Neural progenitor cell (in vitro differentiated cells): Measurements from ENCODE around the gene CHI3L1. TPM values are rescaled to one million over a fixed set of nuclear protein-coding genes. Genes with fewer than 3 reads are reported as not detected.
A peak's percentile ranks its signal among the peaks of the same experiment; 100 is the strongest.

Source experiments
- DNase-seq: peaks from one replicate; pipeline ENCODE4 v3.0.0-alpha.2; 2016; ENCODE audit warnings: low spot score
- H2AFZ ChIP-seq: fragments of 200-600 bp; sonication (generic); replicated peaks from 2 replicates; pipeline ENCODE4 v1.6.1; 2016; ENCODE audit warnings: antibody characterized with exemption
- H3F3A ChIP-seq: fragments of 200-600 bp; sonication (generic); 2 replicates; pipeline ENCODE4 v1.6.1; 2016; ENCODE audit warnings: antibody characterized with exemption, low read depth
- H3K27ac ChIP-seq: fragments of 200-600 bp; sonication (generic); 2 replicates; pipeline ENCODE4 v1.5.1; 2016; ENCODE audit warnings: mild to moderate bottlenecking
- H3K27me3 ChIP-seq: fragments of 200-600 bp; sonication (generic); 2 replicates; pipeline ENCODE4 v1.6.1; 2016; ENCODE audit warnings: mild to moderate bottlenecking, moderate library complexity
- H3K36me3 ChIP-seq: fragments of 200-600 bp; sonication (generic); 2 replicates; pipeline ENCODE4 v1.5.1; 2016
- H3K4me1 ChIP-seq: fragments of 200-600 bp; sonication (generic); 2 replicates; pipeline ENCODE4 v1.6.1; 2016; ENCODE audit warnings: mixed run types
- H3K4me2 ChIP-seq: fragments of 200-600 bp; sonication (generic); 2 replicates; pipeline ENCODE4 v1.6.1; 2016
- H3K4me3 ChIP-seq: fragments of 200-600 bp; sonication (generic); 2 replicates; pipeline ENCODE4 v1.5.1; 2016
- H3K79me2 ChIP-seq: fragments of 200-600 bp; sonication (generic); 2 replicates; pipeline ENCODE4 v1.6.1; 2016; ENCODE audit warnings: low read depth
- H3K9ac ChIP-seq: fragments of 200-600 bp; sonication (generic); 2 replicates; pipeline ENCODE4 v1.6.1; 2016
- H3K9me3 ChIP-seq: fragments of 200-600 bp; sonication (generic); 2 replicates; pipeline ENCODE4 v1.5.1; 2016; ENCODE audit warnings: low read depth
- H4K20me1 ChIP-seq: fragments of 200-600 bp; sonication (generic); 2 replicates; pipeline ENCODE4 v1.6.1; 2016; ENCODE audit warnings: low read depth
- H3K27ac Mint-ChIP-seq: 3 replicates; pipeline ENCODE4 v1.8.0; 2021; ENCODE audit warnings: mixed read lengths
- H3K27me3 Mint-ChIP-seq: 2 replicates; pipeline ENCODE4 v1.8.0; 2022; ENCODE audit warnings: low read depth, mild to moderate bottlenecking, inconsistent platforms, moderate library complexity, mixed read lengths; ENCODE audit not compliant: insufficient read depth
- H3K36me3 Mint-ChIP-seq: 3 replicates; pipeline ENCODE4 v1.8.0; 2021; ENCODE audit warnings: mixed read lengths
- H3K4me1 Mint-ChIP-seq: 3 replicates; pipeline ENCODE4 v1.8.0; 2021; ENCODE audit warnings: mixed read lengths
- H3K4me3 Mint-ChIP-seq: 3 replicates; pipeline ENCODE4 v1.8.0; 2021; ENCODE audit warnings: mild to moderate bottlenecking, moderate library complexity, mixed read lengths
- H3K9me3 Mint-ChIP-seq: 3 replicates; pipeline ENCODE4 v1.8.0; 2020; ENCODE audit warnings: mixed read lengths
- CTCF ChIP-seq: fragments of 200-600 bp; sonication (generic); IDR thresholded peaks from 2 replicates; pipeline ENCODE4 v1.5.1; 2017; ENCODE audit warnings: antibody characterized with exemption, mild to moderate bottlenecking
- EZH2 ChIP-seq: fragments of 200-600 bp; sonication (generic); IDR thresholded peaks from 2 replicates; pipeline ENCODE4 v1.6.1; 2017; ENCODE audit warnings: antibody characterized with exemption, mild to moderate bottlenecking, moderate library complexity
- EZH2phosphoT487 ChIP-seq: fragments of 200-600 bp; sonication (generic); IDR thresholded peaks from 2 replicates; pipeline ENCODE4 v1.6.1; 2017; ENCODE audit warnings: antibody characterized with exemption
- total RNA-seq: library from RNA; depleted of rRNA; stranded (reverse); fragments of >200 nt; gene quantifications from 2 replicates; pipeline ENCODE4 v1.2.3, GENCODE V29; 2015; ENCODE audit warnings: low replicate concordance

Gene CHI3L1
- total RNA-seq, 1 donor from 2014 or later, result 0.95 TPM

- peak overlapping the region; percentile 51 for H3K4me2 ChIP-seq
- H3K27me3 ChIP-seq, result no peaks in the 10 kb centered on the region
- no peaks in the 10 kb centered on the region for H3K36me3 ChIP-seq
- H3K4me3 Mint-ChIP-seq, result peak overlapping the region; percentile 46
- no peaks in the 10 kb centered on the region for H3K9me3 Mint-ChIP-seq
- no peak overlapping the region for H3K9ac ChIP-seq
- H3K27ac Mint-ChIP-seq, result peak overlapping the region; percentile 82
- peak overlapping the region; percentile 83 for H2AFZ ChIP-seq
- peaks cover 2% of the 10 kb centered on the region for H3K36me3 Mint-ChIP-seq
- peaks cover 13% of the 10 kb centered on the region for H3F3A ChIP-seq
- peaks cover 31% of the 10 kb centered on the region for H3K4me1 ChIP-seq
- peak overlapping the region; percentile 25 for H3K27ac ChIP-seq
- no peaks in the 10 kb centered on the region for H3K9me3 ChIP-seq
- H3K27me3 Mint-ChIP-seq, result peaks cover 7% of the 10 kb centered on the region
- TF ChIP-seq CTCF, result no peak
- no peak for TF ChIP-seq EZH2
- TF ChIP-seq EZH2phosphoT487, result no peak
- H4K20me1 ChIP-seq, result no peaks in the 10 kb centered on the region
- H3K4me3 ChIP-seq, result no peak overlapping the region
- peaks cover 43% of the 10 kb centered on the region for H3K4me1 Mint-ChIP-seq
- H3K79me2 ChIP-seq, result no peaks in the 10 kb centered on the region
- DNase-seq, result no peak
These were observed 791 bp upstream of the CHI3L1 start for GRCh38 chr1:203187304-203187685.

- H3K27ac ChIP-seq, result no peak overlapping the region
- H3F3A ChIP-seq, result peaks cover 24% of the 10 kb centered on the region
- Mint-ChIP-seq H3K27ac (peak overlapping the region; percentile 62), H3K4me1 (peaks cover 49% of the 10 kb centered on the region), H3K9me3 (no peaks in the 10 kb centered on the region), H3K4me3 (no peak overlapping the region), H3K27me3 (peaks cover 7% of the 10 kb centered on the region), H3K36me3 (no peaks in the 10 kb centered on the region)
- H3K79me2 ChIP-seq, result no peaks in the 10 kb centered on the region
- H3K36me3 ChIP-seq, result no peaks in the 10 kb centered on the region
- peak overlapping the region; percentile 51 for H3K4me2 ChIP-seq
- DNase-seq, result no peak
- no peak for TF ChIP-seq EZH2phosphoT487
- TF ChIP-seq CTCF, result no peak
- no peak for TF ChIP-seq EZH2
- no peaks in the 10 kb centered on the region for H3K27me3 ChIP-seq
- no peak overlapping the region for H3K9ac ChIP-seq
- peaks cover 40% of the 10 kb centered on the region for H3K4me1 ChIP-seq
- no peak overlapping the region for H3K4me3 ChIP-seq
- no peak overlapping the region for H2AFZ ChIP-seq
- no peaks in the 10 kb centered on the region for H4K20me1 ChIP-seq
- no peaks in the 10 kb centered on the region for H3K9me3 ChIP-seq
These were observed 436 bp downstream of the CHI3L1 start for GRCh38 chr1:203186091-203186445.

GRCh38 chr1:203185585-203185984 lies 919 bp downstream of the CHI3L1 start:
- H3K9me3 Mint-ChIP-seq, result no peaks in the 10 kb centered on the region
- H3K9me3 ChIP-seq, result no peaks in the 10 kb centered on the region
- H3K27me3 Mint-ChIP-seq, result peaks cover 8% of the 10 kb centered on the region
- peak overlapping the region; percentile 51 for H3K4me2 ChIP-seq
- no peak overlapping the region for H3K9ac ChIP-seq
- H3F3A ChIP-seq, result peaks cover 24% of the 10 kb centered on the region
- H3K27me3 ChIP-seq, result no peaks in the 10 kb centered on the region
- no peaks in the 10 kb centered on the region for H4K20me1 ChIP-seq
- TF ChIP-seq EZH2 (no peak), CTCF (no peak), EZH2phosphoT487 (no peak)
- H3K36me3 ChIP-seq, result no peaks in the 10 kb centered on the region
- peaks cover 40% of the 10 kb centered on the region for H3K4me1 ChIP-seq
- peak overlapping the region; percentile 62 for H3K27ac Mint-ChIP-seq
- no peak overlapping the region for H2AFZ ChIP-seq
- peaks cover 53% of the 10 kb centered on the region for H3K4me1 Mint-ChIP-seq
- H3K4me3 ChIP-seq, result no peak overlapping the region
- H3K27ac ChIP-seq, result no peak overlapping the region
- H3K36me3 Mint-ChIP-seq, result no peaks in the 10 kb centered on the region
- no peak for DNase-seq
- H3K4me3 Mint-ChIP-seq, result no peak overlapping the region
- no peaks in the 10 kb centered on the region for H3K79me2 ChIP-seq
